ENCODE data around the gene AFF1.

AFF1 gene

DNA sequence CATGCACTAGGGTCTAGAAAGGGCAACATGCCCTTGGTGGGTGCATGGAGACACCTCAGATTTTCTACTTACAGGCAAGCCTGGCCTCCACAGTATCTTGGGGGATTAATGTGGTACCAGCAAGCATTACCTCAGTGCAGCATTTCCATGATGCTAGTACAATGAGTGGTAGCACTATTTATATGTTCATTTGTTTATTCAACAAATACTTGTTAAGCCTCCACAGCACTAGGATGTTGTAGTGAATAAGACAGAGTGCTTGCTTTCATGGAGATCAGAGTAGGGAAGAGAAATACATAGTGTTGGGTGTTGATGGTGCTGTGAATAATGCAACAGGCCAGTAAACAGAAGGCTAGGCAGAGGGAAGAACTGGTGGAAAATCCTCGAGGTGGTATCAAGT is 152.2 kb downstream of the AFF1 start:
- DNase-seq = no peak

DNA sequence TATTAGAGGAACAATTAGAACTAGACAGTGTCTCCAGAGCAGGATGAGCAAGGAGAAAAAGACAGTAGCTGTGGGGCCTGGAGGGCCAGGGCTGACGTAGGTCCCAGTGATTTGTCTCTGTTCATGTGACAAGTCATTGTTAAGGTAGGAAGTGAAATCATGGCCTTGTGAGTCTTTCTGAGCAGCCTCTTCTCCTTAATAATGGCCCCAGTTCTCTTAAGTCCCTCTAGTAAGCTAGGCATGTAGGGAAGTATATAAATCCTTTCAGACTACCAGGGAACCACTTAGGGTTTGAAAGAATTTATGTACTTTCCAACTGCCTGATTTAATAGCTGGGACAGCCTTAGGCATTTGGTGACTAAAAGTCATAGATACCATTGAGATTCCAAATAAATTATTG is 152.6 kb downstream of the AFF1 start:
- DNase-seq = no peak

DNA sequence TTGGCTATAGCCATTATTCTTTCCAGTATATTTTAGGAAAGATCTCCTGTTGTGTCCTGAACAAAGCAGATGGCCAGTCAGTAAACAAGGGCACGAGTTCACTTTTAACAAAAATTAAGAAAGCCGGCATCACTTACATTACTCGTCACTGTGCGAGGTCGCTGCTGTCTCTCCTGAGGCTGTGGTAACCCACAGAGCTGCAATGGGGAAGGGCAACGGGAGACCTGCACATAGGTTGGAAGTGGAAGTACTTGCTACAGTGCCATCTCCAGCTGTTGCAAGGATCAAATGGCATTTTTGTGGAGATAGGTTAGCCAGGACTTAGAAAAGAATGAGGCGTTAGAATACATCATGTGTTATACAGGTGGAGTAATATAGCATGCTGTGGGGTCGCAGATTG is 153.4 kb downstream of the AFF1 start:
- DNase-seq = no peak

DNA sequence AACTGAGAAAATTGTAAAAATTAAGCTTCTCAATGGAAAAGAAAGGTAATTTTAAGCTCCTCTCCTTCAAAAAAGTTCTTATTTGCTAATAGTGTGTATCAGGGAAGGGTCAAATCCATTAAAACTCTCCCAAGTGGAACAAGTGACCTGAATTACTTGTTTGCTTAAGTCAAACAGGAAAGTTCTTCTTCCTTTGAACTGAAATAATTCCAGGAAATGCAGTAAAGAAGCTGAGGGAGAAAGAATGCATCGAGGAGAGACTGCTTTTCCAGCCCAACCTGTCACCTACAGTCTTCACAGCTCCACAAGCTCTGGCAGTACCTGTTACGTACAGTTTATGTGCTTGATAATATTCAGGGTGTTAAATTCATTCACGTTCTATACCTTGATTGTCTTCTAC is 154.6 kb downstream of the AFF1 start:
- DNase-seq = no peak

DNA sequence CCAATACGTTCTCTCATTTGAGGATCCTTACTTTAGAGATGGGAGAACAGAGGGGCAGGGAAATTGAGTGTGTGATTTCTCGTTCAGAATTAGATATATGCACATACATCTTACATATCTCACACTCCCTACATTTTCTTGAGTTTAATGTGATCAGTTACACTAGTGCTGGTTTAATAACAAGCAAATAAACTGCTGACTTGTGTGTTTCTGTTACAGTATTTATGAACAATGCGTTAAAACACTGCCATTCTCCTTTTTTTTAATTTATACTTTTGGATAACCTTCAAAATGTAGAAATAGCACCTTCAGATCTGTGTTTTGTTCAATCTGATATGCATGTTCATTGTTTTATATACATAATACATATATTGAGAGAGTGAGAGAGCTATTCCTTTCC is 155.5 kb downstream of the AFF1 start:
- no peak for DNase-seq

DNA sequence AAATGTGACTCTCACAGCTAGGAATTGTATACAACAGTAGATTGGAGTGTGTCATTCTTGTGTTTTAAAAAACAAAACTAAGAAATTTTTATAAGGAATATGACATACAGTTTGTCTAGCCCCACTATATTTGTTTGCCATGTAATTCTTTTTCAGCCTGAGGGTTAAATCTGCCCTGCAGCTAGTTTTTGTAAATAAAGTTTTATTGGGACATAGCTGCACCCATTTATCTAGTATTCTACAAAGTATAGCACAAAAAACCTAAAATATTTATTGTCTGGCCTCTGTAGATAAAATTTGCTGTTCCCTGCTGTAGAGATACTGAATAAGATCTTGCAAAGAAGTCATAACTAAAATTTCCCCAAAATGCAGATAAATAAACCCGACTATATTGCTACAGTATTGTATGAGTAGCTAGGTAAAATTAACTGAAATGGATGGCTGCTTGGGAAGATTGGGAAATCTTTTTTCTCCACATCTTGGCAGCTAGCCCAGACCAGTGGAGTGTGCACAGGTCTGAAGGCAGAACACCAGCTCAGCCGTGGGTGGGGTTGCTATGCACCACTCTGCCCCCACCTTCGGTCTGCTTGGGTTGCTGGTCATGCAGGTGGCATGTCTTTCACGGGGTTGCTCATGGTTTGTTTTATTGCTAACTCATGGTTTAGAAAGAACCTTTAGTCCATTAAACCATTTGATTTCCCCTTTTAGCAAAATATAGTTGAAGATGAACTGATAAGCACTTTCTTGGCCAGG is 157.8 kb downstream of the AFF1 start:
- DNase-seq = peak; percentile 4

DNA sequence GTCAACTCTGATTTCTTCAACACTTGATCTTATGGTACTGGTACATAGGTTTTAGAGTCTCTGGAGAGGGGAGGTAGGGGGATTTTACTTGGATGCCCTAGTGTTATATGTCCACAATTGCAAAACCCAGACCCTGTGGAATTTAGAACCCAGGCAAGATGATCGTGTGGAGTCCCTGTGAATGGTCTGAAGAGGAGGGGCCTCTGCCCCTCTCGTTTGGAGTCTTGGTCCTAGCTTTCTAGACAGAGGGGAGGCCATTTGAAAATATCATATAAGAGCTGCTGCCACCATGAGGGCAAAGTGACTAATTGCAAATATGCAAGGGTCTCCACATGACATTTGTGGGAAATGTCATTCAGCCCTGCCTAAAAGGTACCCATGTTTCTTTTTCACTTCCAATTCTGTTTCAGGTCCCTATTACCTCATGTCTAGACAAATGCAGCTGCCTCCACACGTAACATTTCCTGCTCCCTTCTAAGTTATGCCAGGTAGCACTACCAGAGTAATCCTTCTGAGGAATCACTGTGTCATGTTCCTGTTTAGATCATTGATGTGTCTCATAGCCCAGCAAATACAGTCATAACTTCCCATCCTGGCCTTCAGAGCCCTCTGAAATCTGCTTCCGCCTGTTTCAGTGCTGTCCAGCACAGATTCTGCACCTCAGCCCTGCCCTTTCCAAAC is 158.8 kb downstream of the AFF1 start:
- peak; percentile 33 for DNase-seq

DNA sequence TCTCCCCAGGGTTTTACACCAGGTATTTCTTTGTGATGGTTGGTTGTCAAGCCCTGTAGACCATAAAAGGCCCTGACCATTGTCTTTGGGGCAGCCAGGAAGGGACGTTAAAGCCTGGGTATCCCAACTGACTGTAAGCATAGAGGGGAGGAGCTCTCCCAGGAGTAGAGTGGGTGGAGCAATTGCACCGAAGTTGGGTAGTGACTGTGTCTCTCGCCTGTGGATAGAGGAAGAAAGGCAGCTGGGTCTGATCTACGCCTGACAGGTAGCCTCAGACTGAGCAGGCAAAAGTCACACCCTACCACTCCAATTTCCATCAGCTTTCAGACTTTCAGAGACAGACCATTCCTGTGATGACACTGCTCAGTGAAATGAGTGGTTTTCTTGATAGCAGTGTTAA is 162.3 kb downstream of the AFF1 start:
- no peak for DNase-seq

DNA sequence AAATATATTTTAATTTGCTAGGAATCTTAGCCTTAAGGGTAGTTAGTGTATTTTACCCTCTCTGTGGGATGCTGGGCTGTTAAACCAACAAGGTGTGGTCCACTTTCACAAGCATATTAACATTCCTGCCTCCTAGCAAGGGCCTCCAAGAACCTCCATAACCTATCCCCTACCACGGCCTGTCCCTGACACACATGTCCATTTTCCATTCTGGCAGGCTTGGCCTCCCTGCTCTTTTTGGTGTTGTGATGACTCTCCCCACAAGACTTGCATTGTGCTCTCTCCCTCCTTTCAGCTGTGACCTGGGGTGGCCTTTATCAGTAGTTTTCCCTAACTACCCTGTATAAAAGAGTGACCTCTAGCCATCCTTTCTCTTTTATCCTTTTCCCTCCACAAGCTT is 165.4 kb downstream of the AFF1 start:
- DNase-seq = no peak

DNA sequence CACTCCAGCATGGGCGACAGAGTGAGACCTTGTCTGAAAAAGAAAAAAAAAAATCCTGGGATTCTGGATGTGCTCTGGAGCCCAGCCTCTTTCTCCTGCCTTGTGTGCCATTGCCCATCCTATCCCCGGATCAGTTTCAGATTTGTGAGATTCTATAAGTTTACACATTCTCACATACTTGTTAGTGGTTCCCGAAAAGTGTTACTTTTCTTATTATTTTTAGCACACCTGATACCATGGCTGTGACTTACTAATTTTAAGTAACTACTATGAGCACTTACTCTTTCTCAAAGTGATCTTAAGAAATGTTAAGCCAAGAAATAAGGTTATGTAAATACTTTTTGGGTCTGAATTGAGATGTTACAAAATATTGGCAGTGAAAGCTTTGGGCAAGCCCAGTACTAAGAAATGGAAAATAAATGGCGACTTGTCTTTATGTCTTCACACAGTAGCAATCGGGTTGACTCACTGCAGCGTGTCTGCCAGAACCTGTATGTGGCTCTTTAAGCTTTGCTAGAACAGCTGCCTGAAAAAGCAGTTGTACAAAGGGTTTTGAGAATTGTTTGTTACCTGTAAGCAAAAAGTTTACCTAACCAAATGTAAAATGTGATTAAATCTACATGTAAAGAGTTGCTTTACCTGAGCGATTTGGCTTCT is 166.9 kb downstream of the AFF1 start:
- no peak for DNase-seq

DNA sequence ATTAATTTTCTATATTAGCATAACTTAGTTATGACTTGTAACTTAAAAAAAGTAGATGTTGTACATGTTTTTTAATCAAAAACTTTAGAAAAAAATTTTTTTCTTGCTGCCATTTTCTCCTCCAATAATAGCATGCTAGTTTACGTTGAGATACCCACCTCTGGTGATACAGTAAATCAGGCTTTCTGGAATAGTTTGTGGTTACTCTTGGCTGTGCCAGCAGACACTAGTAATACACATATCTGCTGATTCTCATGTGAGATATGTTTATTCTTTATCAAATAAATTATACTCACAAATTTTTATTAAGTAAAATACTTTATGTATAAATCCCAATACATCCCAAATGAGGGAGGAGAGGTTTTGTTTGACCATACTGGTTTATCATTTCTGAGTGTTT is 168.3 kb downstream of the AFF1 start:
- DNase-seq = no peak

DNA sequence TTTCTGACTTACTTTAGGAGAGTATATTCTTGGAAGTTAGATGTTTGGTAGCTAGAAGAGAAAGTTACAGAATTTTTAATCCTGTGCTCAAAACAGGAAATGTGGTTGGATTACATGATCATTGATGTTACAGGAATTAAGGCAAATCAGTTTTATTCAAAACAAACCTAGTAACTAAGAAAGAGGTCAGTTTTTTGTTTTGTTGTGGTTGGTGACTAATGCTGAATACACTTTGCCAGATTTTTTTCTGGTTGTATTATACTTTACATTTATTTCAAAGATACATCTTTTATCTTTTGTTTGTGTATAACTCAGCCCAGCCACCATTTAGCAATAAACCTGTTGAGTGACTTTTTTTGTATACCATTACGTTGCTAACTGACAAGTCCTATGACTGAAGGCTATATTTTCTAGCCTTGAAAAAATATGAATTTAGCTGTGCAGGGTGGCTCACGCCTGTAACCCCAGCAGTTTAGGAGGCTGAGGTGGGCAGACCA is 168.9 kb downstream of the AFF1 start:
- no peak for DNase-seq

DNA sequence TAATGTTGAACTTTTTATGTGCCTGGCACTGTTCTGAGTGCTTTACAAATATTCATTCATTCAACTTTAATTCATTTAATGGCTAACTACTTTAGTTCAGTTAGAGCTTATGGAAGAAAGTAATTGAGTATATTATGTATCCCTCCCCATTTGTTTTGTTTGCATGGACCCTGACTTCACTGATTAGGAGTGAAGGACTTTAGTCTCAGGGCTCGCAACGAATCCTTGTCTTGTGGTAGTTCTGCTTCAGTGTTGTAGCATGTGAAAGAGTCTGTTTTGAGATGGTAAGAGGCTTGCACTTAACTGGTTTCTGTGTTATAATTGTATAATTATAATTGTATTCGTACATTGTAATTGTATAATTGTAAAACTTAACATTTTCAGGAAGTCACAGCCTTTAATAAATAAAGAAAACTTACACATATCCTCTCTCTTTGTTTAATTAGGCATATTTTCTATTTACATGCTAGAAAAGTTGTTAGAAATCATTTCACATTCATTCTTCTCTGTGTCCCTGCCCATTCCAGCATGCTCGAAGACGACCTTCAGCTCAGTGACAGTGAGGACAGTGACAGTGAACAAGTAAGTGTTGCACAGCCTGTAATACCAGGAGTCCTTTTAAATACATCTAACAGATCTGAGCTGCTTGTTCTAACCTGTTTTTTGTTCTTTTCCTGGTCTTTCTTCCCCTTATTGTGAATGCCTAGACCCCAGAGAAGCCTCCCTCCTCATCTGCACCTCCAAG is 170.5 kb downstream of the AFF1 start:
- DNase-seq = no peak

DNA sequence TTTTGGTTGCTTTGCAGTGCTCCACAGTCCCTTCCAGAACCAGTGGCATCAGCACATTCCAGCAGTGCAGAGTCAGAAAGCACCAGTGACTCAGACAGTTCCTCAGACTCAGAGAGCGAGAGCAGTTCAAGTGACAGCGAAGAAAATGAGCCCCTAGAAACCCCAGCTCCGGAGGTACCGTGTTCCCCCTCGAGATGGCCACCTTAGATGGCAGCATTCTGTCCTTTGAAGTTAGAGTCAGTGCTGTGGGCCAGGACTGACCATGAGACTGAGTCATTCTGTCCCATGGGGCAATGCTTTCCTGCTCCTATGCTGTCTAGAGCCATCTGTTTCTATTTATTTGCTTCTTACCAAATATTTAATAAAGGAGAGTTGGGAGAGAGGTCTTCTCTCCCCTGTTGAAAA is 173.3 kb downstream of the AFF1 start:
- no peak for DNase-seq

DNA sequence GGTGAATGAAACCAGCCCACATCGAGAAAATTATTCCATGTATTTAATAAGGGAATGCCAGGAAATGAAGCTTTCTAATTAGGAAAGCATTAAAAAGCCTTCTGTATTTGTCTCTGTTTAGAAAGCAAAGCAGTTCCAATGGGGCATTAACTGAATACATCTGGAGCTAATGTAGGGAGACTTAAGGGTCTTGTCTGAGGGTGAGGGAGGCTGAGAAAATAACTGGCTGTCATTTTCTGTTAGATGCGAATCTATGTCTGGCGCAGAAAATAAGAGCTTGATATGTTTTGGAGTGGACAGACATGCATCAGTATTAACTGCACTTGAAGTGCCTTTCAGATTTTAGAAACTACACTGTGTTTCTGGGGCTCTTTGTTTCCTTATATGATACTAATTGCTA is 174.3 kb downstream of the AFF1 start:
- no peak for DNase-seq

DNA sequence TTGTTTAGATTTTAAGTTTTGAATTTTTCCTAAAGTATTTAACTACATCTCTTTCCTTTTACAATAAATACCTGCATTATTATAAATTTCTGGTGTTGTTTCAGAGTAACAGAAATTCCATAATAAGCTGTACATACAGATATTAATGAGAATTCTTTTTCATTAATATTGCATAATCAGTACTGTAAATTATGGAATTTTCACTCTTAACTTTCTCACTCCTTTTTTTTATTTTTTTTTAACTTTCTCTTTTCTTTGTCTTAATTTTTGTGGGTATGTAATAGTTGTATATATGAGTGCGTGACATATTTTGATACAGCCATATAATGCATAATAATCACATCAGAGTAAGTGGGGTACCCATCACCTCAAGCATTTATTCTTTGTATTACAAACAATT is 175.1 kb downstream of the AFF1 start:
- DNase-seq = no peak

DNA sequence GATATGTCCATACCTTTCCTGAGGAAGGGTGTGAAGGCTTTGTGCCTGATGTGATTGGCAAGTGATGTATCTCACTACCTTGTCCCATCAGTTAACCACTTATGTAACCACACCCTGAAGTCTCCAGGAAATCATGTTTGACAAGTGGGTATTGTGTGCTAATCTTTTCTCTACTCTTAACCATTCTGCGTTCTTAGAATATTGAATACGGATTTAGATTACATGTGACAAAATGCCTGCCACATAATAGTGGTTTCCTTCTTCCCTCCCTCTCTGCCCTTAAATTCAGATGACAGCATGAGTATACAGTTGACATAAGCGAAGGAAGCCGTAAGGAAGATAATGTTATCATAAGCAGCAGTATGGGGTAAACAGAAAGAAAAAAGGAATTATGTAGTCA is 177.3 kb downstream of the AFF1 start:
- no peak for DNase-seq

DNA sequence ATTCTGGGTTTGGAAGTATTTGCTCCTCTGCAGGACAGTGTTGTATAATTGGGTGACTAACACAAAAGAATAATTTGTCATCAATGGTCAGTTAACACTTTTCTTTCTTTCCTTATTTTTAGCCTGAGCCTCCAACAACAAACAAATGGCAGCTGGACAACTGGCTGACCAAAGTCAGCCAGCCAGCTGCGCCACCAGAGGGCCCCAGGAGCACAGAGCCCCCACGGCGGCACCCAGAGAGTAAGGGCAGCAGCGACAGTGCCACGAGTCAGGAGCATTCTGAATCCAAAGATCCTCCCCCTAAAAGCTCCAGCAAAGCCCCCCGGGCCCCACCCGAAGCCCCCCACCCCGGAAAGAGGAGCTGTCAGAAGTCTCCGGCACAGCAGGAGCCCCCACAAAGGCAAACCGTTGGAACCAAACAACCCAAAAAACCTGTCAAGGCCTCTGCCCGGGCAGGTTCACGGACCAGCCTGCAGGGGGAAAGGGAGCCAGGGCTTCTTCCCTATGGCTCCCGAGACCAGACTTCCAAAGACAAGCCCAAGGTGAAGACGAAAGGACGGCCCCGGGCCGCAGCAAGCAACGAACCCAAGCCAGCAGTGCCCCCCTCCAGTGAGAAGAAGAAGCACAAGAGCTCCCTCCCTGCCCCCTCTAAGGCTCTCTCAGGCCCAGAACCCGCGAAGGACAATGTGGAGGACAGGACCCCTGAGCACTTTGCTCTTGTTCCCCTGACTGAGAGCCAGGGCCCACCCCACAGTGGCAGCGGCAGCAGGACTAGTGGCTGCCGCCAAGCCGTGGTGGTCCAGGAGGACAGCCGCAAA is 179.6 kb downstream of the AFF1 start:
- DNase-seq = no peak

DNA sequence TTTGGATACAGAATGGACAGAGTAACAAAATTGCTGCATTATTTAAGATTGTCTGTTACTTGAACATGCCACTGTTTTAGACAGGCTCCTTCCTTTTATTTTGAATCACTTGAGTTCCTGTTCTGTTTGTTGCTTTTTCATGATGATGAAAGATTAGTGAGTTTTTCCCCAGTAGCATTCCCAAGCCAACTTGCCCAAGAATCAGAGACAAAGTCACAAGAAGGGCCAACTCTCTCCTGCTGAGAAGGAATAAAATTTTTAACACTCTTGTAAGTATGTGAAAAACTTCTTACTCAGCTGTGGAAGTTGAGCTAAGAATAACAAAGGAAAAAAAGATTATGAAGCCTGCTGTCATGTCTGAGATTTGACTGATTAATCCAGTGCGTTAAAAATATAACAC is 181.4 kb downstream of the AFF1 start:
- no peak for DNase-seq

DNA sequence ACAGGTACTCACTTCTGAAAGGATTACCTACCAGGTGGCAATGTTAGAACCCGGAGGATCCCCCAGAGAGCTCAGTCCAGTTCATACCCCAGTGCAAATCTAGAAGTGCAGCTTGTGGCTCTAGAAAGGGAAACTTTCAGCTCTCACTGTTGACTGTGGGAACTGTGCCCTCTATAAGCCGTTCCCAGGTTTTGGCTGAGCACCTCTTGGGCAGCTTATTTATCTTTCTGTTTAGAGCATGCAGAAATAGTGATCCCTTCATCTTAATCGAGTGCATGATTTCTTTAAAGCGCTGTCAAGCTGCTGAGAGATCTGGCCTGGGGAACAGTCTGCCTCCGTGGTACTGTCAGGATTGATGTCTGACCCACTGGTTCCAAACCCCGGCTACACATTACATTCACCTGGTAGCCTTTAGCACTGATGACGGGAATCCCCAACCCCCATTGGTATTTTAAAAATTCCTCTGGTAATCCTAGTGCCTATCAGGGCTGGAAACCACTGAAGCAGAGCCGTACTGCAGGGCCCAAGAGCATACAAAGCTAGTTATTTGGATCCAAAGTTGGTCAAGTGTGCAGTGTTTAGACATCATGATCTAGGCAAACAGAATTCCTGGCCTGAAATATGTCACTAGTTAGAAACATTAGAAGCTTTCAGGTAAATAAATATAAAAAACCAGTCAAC is 182.4 kb downstream of the AFF1 start:
- no peak for DNase-seq

DNA sequence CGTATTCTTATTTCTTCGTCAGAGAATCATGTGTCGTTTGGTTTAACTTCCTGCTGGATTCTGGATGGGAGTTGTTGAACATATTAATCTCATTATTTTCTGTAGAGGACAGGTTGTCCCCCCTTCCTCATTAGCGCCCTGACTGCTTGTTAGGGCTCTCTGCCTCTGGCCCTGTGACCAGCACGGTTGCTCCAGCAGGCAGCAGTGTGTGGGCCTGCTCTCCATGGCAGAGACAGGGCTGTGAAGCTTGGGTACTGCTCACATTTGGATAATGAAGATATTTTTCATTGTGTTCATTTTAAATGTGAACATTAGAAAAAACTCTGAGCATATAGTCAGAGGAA is 182.9 kb downstream of the AFF1 start:
- no peak for DNase-seq

DNA sequence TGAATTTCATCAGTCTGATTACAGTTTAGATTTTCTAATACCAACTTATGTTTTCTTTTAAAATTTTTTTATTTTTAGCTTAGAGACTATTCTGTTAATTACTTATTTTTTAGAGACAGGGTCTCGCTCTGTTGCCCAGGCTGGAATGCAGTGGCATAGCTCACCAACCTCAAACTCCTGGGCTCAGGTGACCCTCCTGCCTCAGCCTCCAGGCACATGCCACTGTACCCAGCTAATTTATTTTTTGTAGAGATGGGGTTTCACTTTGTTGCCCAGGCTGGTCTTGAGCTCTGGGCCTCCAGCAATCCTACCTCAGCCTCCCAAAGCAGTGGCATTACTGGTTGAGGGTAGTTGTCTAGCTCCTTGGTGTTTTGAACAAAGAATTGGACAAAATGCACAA is 183.6 kb downstream of the AFF1 start:
- no peak for DNase-seq

Data from CD4-positive, alpha-beta T cell treated with Interferon gamma for 1 hour (primary cell).